ENCODE measurements around the gene RTL3.

- TF ChIP-seq CTCF (IDR thresholded peaks at IDR 0.05) (no peak), POLR2A (IDR thresholded peaks at IDR 0.05) (no peak)
These were observed 6.2 kb upstream of the RTL3 start for GRCh38 chrX:78665342-78665741.

Measured in vagina (tissue), 2 donors.